OCI-LY7 (cell line): ENCODE data around the gene SEZ6L2. TPM values are rescaled to one million over a fixed set of nuclear protein-coding genes. Genes with fewer than 3 reads are reported as not detected.
A peak's percentile ranks its signal among the peaks of the same experiment; 100 is the strongest.

Source experiments
- BruUV-seq: library from RNA; stranded (reverse); fragments of 400-500 nt; replicated peaks from 2 replicates; lab custom pipeline; 2021; lab: Mats Ljungman, UMichigan
- CTCF ChIA-PET: fragments of 300-600 bp; sonication (Branson Sonifier 250); formaldehyde crosslinking; loops from one replicate; lab custom pipeline; 2022; ENCODE audit warnings: antibody characterized with exemption; ENCODE audit not compliant: unreplicated experiment; lab: Charles Lee
- POLR2A ChIA-PET: fragments of 300-600 bp; sonication (Branson Sonifier 250); formaldehyde crosslinking; loops from one replicate; lab custom pipeline; 2022; ENCODE audit warnings: antibody characterized with exemption; lab: Charles Lee
- DNase-seq: peaks from one replicate; pipeline ENCODE4 v3.0.0-alpha.2; 2015; ENCODE audit warnings: low spot score
- H2AFZ ChIP-seq: fragments of 200-600 bp; sonication (generic), shearing (Covaris generic); 2 replicates; pipeline ENCODE4 v1.6.1; 2014; ENCODE audit warnings: mild to moderate bottlenecking, antibody characterized with exemption, low read length, moderate library complexity
- H3K27ac ChIP-seq: fragments of 200-600 bp; sonication (generic); 2 replicates; pipeline ENCODE4 v1.5.1; 2014; ENCODE audit warnings: mixed run types, low read depth, mild to moderate bottlenecking, moderate library complexity, low read length, inconsistent platforms; ENCODE audit not compliant: poor library complexity, severe bottlenecking
- H3K36me3 ChIP-seq: fragments of 200-600 bp; sonication (generic); 2 replicates; pipeline ENCODE4 v1.6.1; 2014; ENCODE audit warnings: mild to moderate bottlenecking, antibody characterized with exemption, low read length, moderate library complexity, mixed read lengths; ENCODE audit not compliant: insufficient read depth
- H3K4me1 ChIP-seq: fragments of 200-600 bp; sonication (generic); 2 replicates; pipeline ENCODE4 v1.5.1; 2014; ENCODE audit warnings: mild to moderate bottlenecking, low read length; ENCODE audit not compliant: insufficient read depth, poor library complexity, severe bottlenecking
- H3K4me2 ChIP-seq: fragments of 200-600 bp; sonication (generic); 2 replicates; pipeline ENCODE4 v1.6.1; 2014; ENCODE audit warnings: mild to moderate bottlenecking, low read length
- H3K4me3 ChIP-seq: fragments of 200-600 bp; sonication (generic); 2 replicates; pipeline ENCODE4 v1.5.1; 2014; ENCODE audit warnings: mild to moderate bottlenecking, low read depth, low read length; ENCODE audit not compliant: poor library complexity, severe bottlenecking
- H3K79me2 ChIP-seq: fragments of 200-600 bp; sonication (generic); 2 replicates; pipeline ENCODE4 v1.6.1; 2016; ENCODE audit warnings: low read depth, mild to moderate bottlenecking, low read length, moderate library complexity, mixed read lengths; ENCODE audit not compliant: insufficient read depth
- H3K9me2 ChIP-seq: fragments of 200-600 bp; sonication (generic); 2 replicates; pipeline ENCODE4 v1.6.1; 2016; ENCODE audit warnings: mild to moderate bottlenecking, low read length, mixed read lengths; ENCODE audit not compliant: insufficient read depth
- H3K9me3 ChIP-seq: fragments of 200-600 bp; sonication (generic); 2 replicates; pipeline ENCODE4 v1.6.1; 2014; ENCODE audit warnings: mild to moderate bottlenecking, mixed run types, low read length, mixed read lengths
- H4K20me1 ChIP-seq: fragments of 200-600 bp; sonication (generic); 2 replicates; pipeline ENCODE4 v1.6.1; 2014; ENCODE audit warnings: mild to moderate bottlenecking, antibody characterized with exemption, low read length, moderate library complexity, mixed read lengths; ENCODE audit not compliant: insufficient read depth
- CTCF ChIP-seq: fragments of 200-600 bp; sonication (generic); conservative IDR thresholded peaks from 2 replicates; pipeline ENCODE4 v1.5.1; 2014; ENCODE audit warnings: mild to moderate bottlenecking, antibody characterized with exemption, low read length, moderate library complexity, mixed read lengths
- EZH2phosphoT487 ChIP-seq: fragments of 200-600 bp; sonication (generic); IDR thresholded peaks from 2 replicates; pipeline ENCODE4 v1.6.1; 2018; ENCODE audit warnings: low read depth, borderline replicate concordance, mild to moderate bottlenecking, mixed run types, antibody characterized with exemption, low read length, moderate library complexity, mixed read lengths
- intact Hi-C: fragments of 100-400 bp; cut with micrococcal nuclease; formaldehyde crosslinking; loops from one replicate; pipeline ENCODE4 v1.10.0; 2022; ENCODE audit not compliant: unreplicated experiment
- total RNA-seq, 2 experiments: library from RNA; depleted of rRNA in 1 of 2; stranded (reverse); fragments of >200 nt in 1 of 2; shearing (Covaris generic) in 1 of 2; gene quantifications; 2 replicates each; pipeline ENCODE4 v1.2.3, GENCODE V29; 2014 to 2022

The SEZ6L2 gene
- total RNA-seq, 2 experiments from 2014 or later = 0.98 to 1.0 TPM

DNA sequence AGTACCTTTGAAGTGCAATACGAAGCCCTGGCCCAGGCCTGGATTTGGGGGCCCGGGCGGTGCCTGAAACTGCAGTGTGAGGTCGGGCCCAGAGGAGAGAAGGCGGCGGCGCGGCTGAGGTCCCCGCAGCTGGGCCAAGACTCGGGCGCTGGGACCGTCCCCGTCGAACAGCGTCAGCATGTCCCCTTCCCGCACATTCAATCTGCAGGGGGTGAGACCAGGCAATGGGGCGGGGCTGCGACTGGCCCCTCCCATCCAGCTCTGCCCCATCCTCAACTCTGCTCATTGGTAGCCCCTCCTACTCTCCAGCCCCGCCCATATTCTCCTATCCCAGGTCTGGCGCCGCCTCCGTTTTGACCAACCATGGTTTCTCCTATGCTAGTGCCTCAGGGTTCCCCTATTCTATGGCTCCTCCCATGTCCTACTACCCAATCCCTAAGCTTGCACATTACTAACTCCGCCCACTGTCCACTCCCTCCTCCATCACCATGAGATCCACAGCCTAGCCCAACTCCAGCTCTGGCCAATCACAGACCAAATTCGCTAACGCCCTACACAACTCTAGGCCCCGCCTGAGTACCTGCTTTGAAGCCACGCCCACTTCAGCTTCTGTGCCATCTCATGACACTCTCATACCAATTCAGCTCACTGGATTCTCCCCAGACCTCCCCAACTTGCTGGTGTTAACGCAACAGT lies 21.9 kb downstream of the SEZ6L2 start:
- peak; percentile 95 for DNase-seq
- H3K36me3 ChIP-seq = no peaks in the 10 kb centered on the region
- peak overlapping the region; percentile 33; the same call in 1 of the 2 replicates for H2AFZ ChIP-seq
- no peaks in the 10 kb centered on the region for H4K20me1 ChIP-seq
- no peaks in the 10 kb centered on the region for H3K9me2 ChIP-seq
- no peaks in the 10 kb centered on the region for H3K79me2 ChIP-seq
- no TSS peak for BruUV-seq
- H3K4me3 ChIP-seq = peak overlapping the region; percentile 20
- peak overlapping the region; percentile 10; the same call in 1 of the 2 replicates for H3K4me2 ChIP-seq
- TF ChIP-seq CTCF = no peak
- TF ChIP-seq EZH2phosphoT487 = no peak
- CTCF ChIA-PET = interaction anchor here (0.6 to 1.0 kb wide), 4 partner anchors 29 to 215 kb away, joined by 3 read pairs; no protein-coding TSS in a partner anchor
- H3K27ac ChIP-seq = no peak overlapping the region
- no peaks in the 10 kb centered on the region for H3K9me3 ChIP-seq
- POLR2A ChIA-PET = interaction anchor here (0.5 to 1.2 kb wide), 4 partner anchors 62 to 96 kb away, joined by 3 read pairs; partner anchors contain the start of gene TAOK2
- intact Hi-C loops = loop anchor here (5.0 kb wide), 1 partner anchor 145 kb away; the partner anchor contains the start of gene C16orf92
- peaks cover 15% of the 10 kb centered on the region for H3K4me1 ChIP-seq

- Histone ChIP-seq H3K4me2 (peak overlapping the region; percentile 10; the same call in 1 of the 2 replicates), H3K4me3 (peak overlapping the region; percentile 20), H2AFZ (peak overlapping the region; percentile 33; the same call in 1 of the 2 replicates), H3K79me2 (no peaks in the 10 kb centered on the region), H3K9me3 (no peaks in the 10 kb centered on the region), H3K4me1 (peaks cover 15% of the 10 kb centered on the region), H3K27ac (no peak overlapping the region), H3K36me3 (no peaks in the 10 kb centered on the region), H3K9me2 (no peaks in the 10 kb centered on the region), H4K20me1 (no peaks in the 10 kb centered on the region)
- ChIA-PET CTCF (interaction anchor here (0.6 to 1.0 kb wide), 2 partner anchors 96 to 215 kb away, joined by 3 read pairs; no protein-coding TSS in a partner anchor), POLR2A (interaction anchor here (0.5 to 1.2 kb wide), 3 partner anchors 69 to 97 kb away, joined by 3 to 5 read pairs (median 3); partner anchors contain the start of gene TAOK2)
- no TSS peak for BruUV-seq
- intact Hi-C loops = loop anchor here (5.0 kb wide), 1 partner anchor 146 kb away; the partner anchor contains the start of gene C16orf92
- TF ChIP-seq EZH2phosphoT487 (no peak), CTCF (no peak)
- no peak for DNase-seq
Measured at GRCh38 chr16:29876594-29877249, 22.6 kb downstream of the SEZ6L2 start.
